SK-N-MC (cell line): ENCODE data around the gene FGD6.

Experiments
- EZH2 ChIP-seq: fragments of 200-600 bp; sonication (generic); IDR thresholded peaks from one replicate; pipeline ENCODE4 v1.6.1; 2017; ENCODE audit warnings: antibody characterized with exemption
- POLR2AphosphoS5 ChIP-seq: IDR thresholded peaks from 2 replicates; pipeline ENCODE4 v1.6.1; 2012; ENCODE audit warnings: mild to moderate bottlenecking, low read depth, low read length, borderline replicate concordance

GRCh38 chr12:95220726-95221125 is 3.5 kb upstream of the FGD6 start:
- TF ChIP-seq EZH2 (no peak), POLR2AphosphoS5 (no peak)
